Lower leg skin (tissue), 3 donors: ENCODE measurements around the gene SSTR4.

Experiments used
- CTCF ChIP-seq, 3 donors: fragments of 450-650 bp; IDR thresholded peaks; one replicate each; pipeline ENCODE4 v1.5.1; 2016; ENCODE audit warnings: antibody characterized with exemption in 3 of 3, mild to moderate bottlenecking in 3 of 3, moderate library complexity in 2 of 3
- POLR2A ChIP-seq, 2 donors: fragments of 450-650 bp; IDR thresholded peaks; one replicate each; pipeline ENCODE4 v1.6.1; 2016 to 2017; ENCODE audit warnings: antibody characterized with exemption in 2 of 2, mild to moderate bottlenecking in 1 of 2, moderate library complexity in 1 of 2

GRCh38 chr20:22986601-22987000 is 48.5 kb upstream of the SSTR4 start:
- no peak for TF ChIP-seq CTCF (IDR thresholded peaks at IDR 0.05)
- TF ChIP-seq POLR2A (IDR thresholded peaks at IDR 0.05) = no peak
